CD14-positive monocyte (primary cell): ENCODE measurements around the gene SEC24B. TPM values are rescaled to one million over a fixed set of nuclear protein-coding genes. Genes with fewer than 3 reads are reported as not detected.

ENCODE experiments used
- DNase-seq, 3 donors: peaks; one replicate each; pipeline ENCODE4 v3.0.0-alpha.2; 2011 to 2022
- H2AFZ ChIP-seq: 2 replicates; pipeline ENCODE4 v1.6.0; 2012; ENCODE audit warnings: mild to moderate bottlenecking, low read depth, low read length, inconsistent platforms; ENCODE audit not compliant: insufficient read depth, poor library complexity, severe bottlenecking
- H3K27ac ChIP-seq, 2 donors: 1 replicate in 1 of 2; 2 replicates in 1 of 2; pipeline ENCODE4 v1.5.1; 2012 to 2013; ENCODE audit warnings: low read length in 2 of 2, control low read depth in 1 of 2, inconsistent platforms in 1 of 2, low read depth in 1 of 2, mild to moderate bottlenecking in 1 of 2
- H3K27me3 ChIP-seq, 2 donors: one replicate each; pipeline versions ENCODE4 v1.6.0 to v1.6.1; 2011 to 2013; ENCODE audit warnings: low read length in 2 of 2; ENCODE audit not compliant: control insufficient read depth in 2 of 2, insufficient read depth in 2 of 2
- H3K36me3 ChIP-seq, 2 donors: replicated peaks in 1 of 2; 1 replicate in 1 of 2; 2 replicates in 1 of 2; pipeline versions ENCODE4 v1.5.1 to v1.6.1; 2012 to 2013; ENCODE audit warnings: low read length in 2 of 2, control low read depth in 1 of 2, inconsistent platforms in 1 of 2, mild to moderate bottlenecking in 1 of 2; ENCODE audit not compliant: insufficient read depth in 2 of 2, control insufficient read depth in 1 of 2
- H3K4me1 ChIP-seq, 2 donors: 1 replicate in 1 of 2; 2 replicates in 1 of 2; pipeline versions ENCODE4 v1.5.1 to v1.6.1; 2012 to 2013; ENCODE audit warnings: low read length in 2 of 2, control low read depth in 1 of 2, inconsistent platforms in 1 of 2, mild to moderate bottlenecking in 1 of 2, moderate library complexity in 1 of 2; ENCODE audit not compliant: insufficient read depth in 2 of 2, control insufficient read depth in 1 of 2
- H3K4me2 ChIP-seq: replicated peaks from 2 replicates; pipeline ENCODE3; 2012; ENCODE audit warnings: low read length, moderate library complexity, mild to moderate bottlenecking; ENCODE audit not compliant: poor library complexity, severe bottlenecking; ENCODE audit errors: extremely low read depth
- H3K4me3 ChIP-seq, 3 experiments: fragments of 200-600 bp in 1 of 3; sonication (generic) in 1 of 3; replicated peaks in 1 of 3; 1 replicate in 2 of 3; 2 replicates in 1 of 3; pipeline ENCODE4 v1.5.1; 2011 to 2013; ENCODE audit warnings: low read length in 3 of 3, mild to moderate bottlenecking in 3 of 3, control low read depth in 2 of 3, low read depth in 2 of 3, inconsistent platforms in 1 of 3, moderate library complexity in 1 of 3
- H3K79me2 ChIP-seq: 2 replicates; pipeline ENCODE4 v1.6.0; 2012; ENCODE audit warnings: mild to moderate bottlenecking, control low read depth, inconsistent platforms, low read length, moderate library complexity; ENCODE audit not compliant: insufficient read depth
- H3K9ac ChIP-seq: 2 replicates; pipeline ENCODE4 v1.6.0; 2017; ENCODE audit warnings: low read length, mild to moderate bottlenecking; ENCODE audit not compliant: insufficient read depth, poor library complexity, severe bottlenecking
- H3K9me3 ChIP-seq, 2 donors: replicated peaks in 1 of 2; 1 replicate in 1 of 2; 2 replicates in 1 of 2; pipeline versions ENCODE4 v1.5.1 to v1.6.1; 2012 to 2013; ENCODE audit warnings: low read length in 2 of 2, control low read depth in 1 of 2; ENCODE audit not compliant: control insufficient read depth in 1 of 2, insufficient read depth in 1 of 2
- H4K20me1 ChIP-seq: 2 replicates; pipeline ENCODE4 v1.6.0; 2012; ENCODE audit warnings: mild to moderate bottlenecking, low read length, control low read depth, moderate library complexity; ENCODE audit not compliant: insufficient read depth
- H3K27ac Mint-ChIP-seq, 7 donors: one replicate each; pipeline ENCODE4 v1.8.0; 2020; ENCODE audit warnings: mild to moderate bottlenecking in 7 of 7, mixed read lengths in 7 of 7, moderate library complexity in 6 of 7, inconsistent platforms in 2 of 7
- H3K27me3 Mint-ChIP-seq, 3 donors: one replicate each; pipeline ENCODE4 v1.8.0; 2021 to 2022; ENCODE audit warnings: low read depth in 3 of 3, mild to moderate bottlenecking in 3 of 3, mixed read lengths in 3 of 3, moderate library complexity in 3 of 3, inconsistent platforms in 1 of 3
- H3K36me3 Mint-ChIP-seq, 2 donors: one replicate each; pipeline ENCODE4 v1.8.0; 2020; ENCODE audit warnings: mixed read lengths in 2 of 2, inconsistent platforms in 1 of 2, mild to moderate bottlenecking in 1 of 2
- H3K4me1 Mint-ChIP-seq: one replicate; pipeline ENCODE4 v1.8.0; 2020; ENCODE audit warnings: mild to moderate bottlenecking, mixed read lengths
- H3K4me3 Mint-ChIP-seq, 2 donors: one replicate each; pipeline ENCODE4 v1.8.0; 2020; ENCODE audit warnings: mild to moderate bottlenecking in 2 of 2, mixed read lengths in 2 of 2, moderate library complexity in 1 of 2
- H3K9me3 Mint-ChIP-seq, 7 donors: one replicate each; pipeline ENCODE4 v1.8.0; 2020 to 2022; ENCODE audit warnings: mixed read lengths in 7 of 7, mild to moderate bottlenecking in 6 of 7, moderate library complexity in 6 of 7, inconsistent platforms in 2 of 7
- CTCF ChIP-seq: fragments of 200-600 bp; IDR thresholded peaks from one replicate; pipeline ENCODE4 v1.8.0; 2022; ENCODE audit warnings: antibody characterized with exemption, mild to moderate bottlenecking
- WGBS: methylation state at CpG from one replicate; pipeline ENCODE4 v1.1.5; 2013; ENCODE audit warnings: missing lambda C conversion rate; ENCODE audit not compliant: insufficient coverage; 5-methylcytosine and 5-hydroxymethylcytosine counted together
- intact Hi-C, 2 donors: fragments of 100-400 bp; cut with micrococcal nuclease; formaldehyde crosslinking; loops; one replicate each; pipeline versions ENCODE4 v1.15.0 to v1.15.1; 2023
- polyA plus RNA-seq, 3 donors: library from polyadenylated mRNA; depleted of rRNA in 1 of 3; unstranded in 2 of 3; stranded (reverse) in 1 of 3; fragments of 300-500 nt in 2 of 3; fragments of >200 nt in 1 of 3; fragmentation: Illumina TruSeq in 2 of 3; gene quantifications; 1 replicate in 2 of 3; 2 replicates in 1 of 3; pipeline ENCODE4 v1.2.3, GENCODE V29; 2012 to 2021

The SEC24B gene
- polyA plus RNA-seq, 3 donors: 8.0 to 27.4 (median 11.8) TPM

GRCh38 chr4:109588176-109588575, 154.6 kb downstream of the SEC24B start:
- Histone ChIP-seq H3K27me3 (no peaks in the 10 kb centered on the region), H3K4me1 (no peaks in the 10 kb centered on the region), H3K79me2 (peaks cover 69% of the 10 kb centered on the region), H3K9ac (no peak overlapping the region), H3K4me2 (no peak overlapping the region), H3K9me3 (peaks cover 0 to 6% of the 10 kb centered on the region in 2 donors), H3K27ac (no peak overlapping the region), H3K36me3 (no peaks in the 10 kb centered on the region), H4K20me1 (peaks cover 91% of the 10 kb centered on the region), H2AFZ (no peak overlapping the region), H3K4me3 (no peak overlapping the region)
- Mint-ChIP-seq H3K9me3 (peaks cover 0 to 7% (median 2%) of the 10 kb centered on the region in 7 donors), H3K4me3 (no peak overlapping the region), H3K36me3 (peaks cover 4 to 7% of the 10 kb centered on the region in 2 donors), H3K27me3 (peaks cover 0 to 1% (median 0%) of the 10 kb centered on the region in 3 donors), H3K27ac (no peak overlapping the region), H3K4me1 (peaks cover 12% of the 10 kb centered on the region)
- WGBS: 63% methylated on average over 3 of the region's 4 CpGs
- no peak for TF ChIP-seq CTCF
- intact Hi-C loops: no loop called here
- no peak for DNase-seq

DNA sequence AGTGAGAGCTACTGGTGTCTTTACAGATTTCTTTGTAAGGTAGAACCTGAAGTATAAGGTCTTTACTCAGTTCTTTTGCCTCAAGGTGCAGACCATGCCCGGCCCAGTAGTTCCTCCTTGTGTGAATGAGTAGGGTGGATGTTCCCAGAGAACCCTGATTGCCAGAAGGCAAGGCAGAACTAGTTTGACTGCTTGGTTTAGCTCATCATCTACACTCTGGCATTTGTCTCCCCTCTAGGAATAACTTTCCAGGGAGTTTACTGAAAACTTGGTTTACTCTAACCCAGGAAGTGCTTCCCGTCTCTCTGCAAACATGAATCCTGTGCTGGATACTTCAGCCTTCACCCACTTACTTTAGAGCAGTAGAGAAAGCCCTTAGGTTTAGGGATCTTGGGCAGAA, 155.5 kb downstream of the SEC24B start:
- Mint-ChIP-seq H3K4me3 (no peak overlapping the region), H3K27ac (peak overlapping the region in 1 of 7 donors; percentile 23), H3K9me3 (peaks cover 0 to 7% (median 2%) of the 10 kb centered on the region in 7 donors), H3K4me1 (peaks cover 6% of the 10 kb centered on the region), H3K36me3 (peaks cover 4 to 7% of the 10 kb centered on the region in 2 donors), H3K27me3 (no peaks in the 10 kb centered on the region)
- DNase-seq: no peak
- Histone ChIP-seq H3K4me3 (no peak overlapping the region), H3K9ac (no peak overlapping the region), H3K4me2 (no peak overlapping the region), H3K27me3 (no peaks in the 10 kb centered on the region), H3K36me3 (no peaks in the 10 kb centered on the region), H4K20me1 (peaks cover 93% of the 10 kb centered on the region), H3K9me3 (peaks cover 0 to 6% of the 10 kb centered on the region in 2 donors), H3K27ac (no peak overlapping the region), H3K79me2 (peaks cover 62% of the 10 kb centered on the region), H3K4me1 (no peaks in the 10 kb centered on the region), H2AFZ (no peak overlapping the region)
- TF ChIP-seq CTCF: no peak
- WGBS: no CpG with 5 or more reads among the region's 2 CpGs
- intact Hi-C loops: no loop called here
